ENCODE measurements around the gene NUCB2.

DNA sequence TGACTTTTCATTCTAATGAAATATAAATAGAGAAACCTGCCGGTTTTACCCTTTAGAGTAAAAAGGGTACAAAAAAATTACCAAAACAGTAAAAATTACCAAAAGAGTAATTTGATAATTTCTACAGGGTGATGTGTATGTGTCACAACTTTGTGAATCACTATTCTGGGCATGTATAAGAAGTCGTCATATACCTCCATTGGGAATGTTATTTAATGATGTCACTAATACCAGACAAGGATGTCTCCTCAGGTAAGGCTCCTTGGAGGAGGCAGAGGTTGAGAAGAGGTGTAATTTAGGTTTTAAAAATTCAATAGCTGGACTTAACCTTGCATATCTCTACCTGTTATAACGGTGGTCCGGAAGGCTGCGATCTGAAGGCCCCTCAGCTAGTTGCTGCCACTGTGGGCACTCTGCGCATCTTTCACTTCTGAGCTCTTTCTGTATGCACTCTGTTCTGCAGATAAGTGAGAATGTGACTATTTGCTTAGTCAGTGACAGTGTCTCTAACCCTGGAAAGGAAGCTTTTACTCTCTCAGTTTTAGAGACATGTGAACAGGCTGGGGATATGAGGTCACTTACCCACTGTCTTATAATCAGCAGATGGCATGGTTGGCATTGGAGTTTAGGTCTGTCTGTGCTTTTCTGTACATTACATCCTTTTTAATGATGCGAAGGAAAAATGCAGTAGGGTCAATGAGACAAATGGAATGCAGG is 74.1 kb downstream of the NUCB2 start:
- TF ChIP-seq EZH2 (IDR thresholded peaks at IDR 0.05; ENCODE audit: low read length, missing control alignments), result no peak
- TF ChIP-seq, protein P1, sequence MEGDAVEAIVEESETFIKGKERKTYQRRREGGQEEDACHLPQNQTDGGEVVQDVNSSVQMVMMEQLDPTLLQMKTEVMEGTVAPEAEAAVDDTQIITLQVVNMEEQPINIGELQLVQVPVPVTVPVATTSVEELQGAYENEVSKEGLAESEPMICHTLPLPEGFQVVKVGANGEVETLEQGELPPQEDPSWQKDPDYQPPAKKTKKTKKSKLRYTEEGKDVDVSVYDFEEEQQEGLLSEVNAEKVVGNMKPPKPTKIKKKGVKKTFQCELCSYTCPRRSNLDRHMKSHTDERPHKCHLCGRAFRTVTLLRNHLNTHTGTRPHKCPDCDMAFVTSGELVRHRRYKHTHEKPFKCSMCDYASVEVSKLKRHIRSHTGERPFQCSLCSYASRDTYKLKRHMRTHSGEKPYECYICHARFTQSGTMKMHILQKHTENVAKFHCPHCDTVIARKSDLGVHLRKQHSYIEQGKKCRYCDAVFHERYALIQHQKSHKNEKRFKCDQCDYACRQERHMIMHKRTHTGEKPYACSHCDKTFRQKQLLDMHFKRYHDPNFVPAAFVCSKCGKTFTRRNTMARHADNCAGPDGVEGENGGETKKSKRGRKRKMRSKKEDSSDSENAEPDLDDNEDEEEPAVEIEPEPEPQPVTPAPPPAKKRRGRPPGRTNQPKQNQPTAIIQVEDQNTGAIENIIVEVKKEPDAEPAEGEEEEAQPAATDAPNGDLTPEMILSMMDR (conservative IDR thresholded peaks at IDR 0.05 in 1 of 2, IDR thresholded peaks at IDR 0.05 in 1 of 2; ENCODE audit: low read depth in 1 of 2, low read length in 2 of 2), result no peak
